NCI-H128 (cell line): Measurements from ENCODE around the gene KIF4A.
"Not testable (repeated sequence)": the region's sequence is repeated elsewhere in the genome, so short reads cannot be mapped to it uniquely, and the experiment has no call there.

ENCODE experiments used
- DNase-seq: peaks from one replicate; lab custom pipeline; 2025; ENCODE audit not compliant: unreplicated experiment; lab: John Stamatoyannopoulos, UW

The KIF4A gene, protein sequence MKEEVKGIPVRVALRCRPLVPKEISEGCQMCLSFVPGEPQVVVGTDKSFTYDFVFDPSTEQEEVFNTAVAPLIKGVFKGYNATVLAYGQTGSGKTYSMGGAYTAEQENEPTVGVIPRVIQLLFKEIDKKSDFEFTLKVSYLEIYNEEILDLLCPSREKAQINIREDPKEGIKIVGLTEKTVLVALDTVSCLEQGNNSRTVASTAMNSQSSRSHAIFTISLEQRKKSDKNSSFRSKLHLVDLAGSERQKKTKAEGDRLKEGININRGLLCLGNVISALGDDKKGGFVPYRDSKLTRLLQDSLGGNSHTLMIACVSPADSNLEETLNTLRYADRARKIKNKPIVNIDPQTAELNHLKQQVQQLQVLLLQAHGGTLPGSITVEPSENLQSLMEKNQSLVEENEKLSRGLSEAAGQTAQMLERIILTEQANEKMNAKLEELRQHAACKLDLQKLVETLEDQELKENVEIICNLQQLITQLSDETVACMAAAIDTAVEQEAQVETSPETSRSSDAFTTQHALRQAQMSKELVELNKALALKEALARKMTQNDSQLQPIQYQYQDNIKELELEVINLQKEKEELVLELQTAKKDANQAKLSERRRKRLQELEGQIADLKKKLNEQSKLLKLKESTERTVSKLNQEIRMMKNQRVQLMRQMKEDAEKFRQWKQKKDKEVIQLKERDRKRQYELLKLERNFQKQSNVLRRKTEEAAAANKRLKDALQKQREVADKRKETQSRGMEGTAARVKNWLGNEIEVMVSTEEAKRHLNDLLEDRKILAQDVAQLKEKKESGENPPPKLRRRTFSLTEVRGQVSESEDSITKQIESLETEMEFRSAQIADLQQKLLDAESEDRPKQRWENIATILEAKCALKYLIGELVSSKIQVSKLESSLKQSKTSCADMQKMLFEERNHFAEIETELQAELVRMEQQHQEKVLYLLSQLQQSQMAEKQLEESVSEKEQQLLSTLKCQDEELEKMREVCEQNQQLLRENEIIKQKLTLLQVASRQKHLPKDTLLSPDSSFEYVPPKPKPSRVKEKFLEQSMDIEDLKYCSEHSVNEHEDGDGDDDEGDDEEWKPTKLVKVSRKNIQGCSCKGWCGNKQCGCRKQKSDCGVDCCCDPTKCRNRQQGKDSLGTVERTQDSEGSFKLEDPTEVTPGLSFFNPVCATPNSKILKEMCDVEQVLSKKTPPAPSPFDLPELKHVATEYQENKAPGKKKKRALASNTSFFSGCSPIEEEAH

DNA sequence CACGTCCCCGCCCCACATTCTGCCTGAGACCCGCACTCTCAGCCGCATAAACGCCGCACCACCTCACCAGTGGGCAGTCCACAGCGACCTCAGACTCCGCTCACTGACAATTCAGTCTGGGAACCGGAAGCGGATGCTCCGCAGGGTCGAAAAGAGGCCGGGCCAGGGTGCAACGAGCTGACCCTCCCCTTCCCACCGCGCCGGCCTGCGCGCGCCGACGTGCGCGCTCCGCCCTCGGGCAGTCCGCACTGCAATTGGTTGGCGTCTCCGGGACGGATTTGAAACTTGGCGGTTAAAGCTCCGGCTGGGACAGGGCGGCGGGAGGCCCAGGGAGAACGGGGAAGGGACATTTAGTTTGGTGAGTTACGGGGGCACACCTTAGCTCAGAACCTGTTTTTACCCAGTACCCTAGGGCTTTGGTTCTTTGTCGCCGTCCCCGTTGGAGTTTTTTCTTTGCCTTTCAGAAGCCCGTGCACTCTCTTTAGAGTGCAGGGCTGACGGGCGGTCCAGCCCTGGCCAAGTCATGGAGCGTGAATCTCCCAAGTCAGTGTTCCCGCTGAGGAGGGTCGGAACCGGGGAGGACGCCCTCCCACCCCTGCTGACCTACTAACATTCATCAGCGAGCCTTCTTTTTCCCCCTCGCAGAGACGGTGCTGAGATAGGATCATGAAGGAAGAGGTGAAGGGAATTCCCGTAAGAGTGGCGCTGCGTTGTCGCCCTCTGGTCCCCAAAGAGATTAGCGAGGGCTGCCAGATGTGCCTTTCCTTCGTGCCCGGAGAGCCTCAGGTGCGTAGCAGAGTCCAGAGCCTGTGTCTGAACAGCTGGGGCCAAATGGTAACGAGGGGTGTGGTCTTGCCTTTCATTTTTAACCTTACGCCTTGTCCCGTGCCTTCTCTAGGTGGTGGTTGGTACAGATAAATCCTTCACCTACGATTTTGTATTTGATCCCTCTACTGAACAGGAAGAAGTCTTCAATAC lies at the start of gene KIF4A, which contains the start of gene PDZD11:
TSS of gene KIF4A (plus strand) at position 312 of the 978 bp plus-strand sequence. CDS start at position 667, 355 bp downstream.
TSS of gene PDZD11 (minus strand) at position 135 of the 978 bp plus-strand sequence. CDS start 586 bp downstream, outside the sequence.
- peak; percentile 39 for DNase-seq

DNA sequence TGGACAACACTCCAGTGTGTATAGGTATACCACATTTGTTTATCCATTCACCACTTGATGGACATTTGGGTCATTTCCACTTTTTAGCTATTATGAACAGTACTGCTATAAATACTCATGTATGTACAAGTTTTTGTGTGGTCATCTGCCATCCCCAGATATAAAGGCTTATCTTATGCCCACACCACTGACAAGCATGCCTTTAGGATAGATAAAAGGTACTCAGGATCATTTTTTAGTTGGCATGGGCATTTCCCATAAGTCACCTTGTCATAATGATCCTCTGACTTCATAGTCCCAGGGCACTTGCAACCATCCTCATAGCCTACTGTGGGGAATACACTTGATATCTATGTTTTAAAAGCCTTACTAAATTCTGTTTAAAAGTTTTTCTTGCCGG lies 49.2 kb upstream of the KIF4A start:
- DNase-seq, result no peak

DNA sequence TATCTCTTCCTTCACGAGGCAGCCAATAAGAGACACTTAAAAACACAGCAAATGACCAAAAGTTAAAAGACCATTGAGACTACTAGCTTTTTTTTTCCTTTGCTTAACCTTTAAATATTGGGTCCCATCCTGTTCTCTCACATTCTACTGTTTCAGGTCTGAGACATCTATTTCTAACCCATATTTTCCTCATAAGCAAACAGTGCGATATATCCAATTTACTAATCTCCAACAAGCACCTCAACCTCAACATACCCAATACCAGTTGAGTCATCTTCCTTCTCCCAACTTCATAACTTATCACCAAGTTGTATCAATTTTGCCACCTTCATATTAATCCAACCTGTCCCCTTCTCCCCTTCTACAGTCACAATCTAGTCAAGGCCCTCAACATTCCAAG lies 48.4 kb upstream of the KIF4A start:
- no peak for DNase-seq

DNA sequence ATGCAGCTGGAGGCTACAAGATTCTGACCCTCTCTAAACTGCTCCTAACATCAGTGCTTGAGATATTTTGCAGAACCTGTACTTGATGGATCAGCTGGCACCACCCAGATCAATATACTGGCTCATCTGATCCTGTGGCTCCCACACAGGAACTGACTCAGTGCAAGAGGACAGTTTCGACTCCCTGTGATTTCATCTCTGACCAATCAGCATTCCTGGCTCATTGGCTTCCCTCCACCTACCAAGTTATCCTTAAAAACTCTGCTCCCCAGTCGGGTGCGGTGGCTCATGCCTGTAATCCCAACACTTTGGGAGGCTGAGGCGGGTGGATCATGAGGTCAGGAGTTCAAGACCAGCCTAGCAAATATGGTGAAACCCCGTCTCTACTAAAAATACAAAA lies 46.3 kb upstream of the KIF4A start:
- not testable (repeated sequence) for DNase-seq

DNA sequence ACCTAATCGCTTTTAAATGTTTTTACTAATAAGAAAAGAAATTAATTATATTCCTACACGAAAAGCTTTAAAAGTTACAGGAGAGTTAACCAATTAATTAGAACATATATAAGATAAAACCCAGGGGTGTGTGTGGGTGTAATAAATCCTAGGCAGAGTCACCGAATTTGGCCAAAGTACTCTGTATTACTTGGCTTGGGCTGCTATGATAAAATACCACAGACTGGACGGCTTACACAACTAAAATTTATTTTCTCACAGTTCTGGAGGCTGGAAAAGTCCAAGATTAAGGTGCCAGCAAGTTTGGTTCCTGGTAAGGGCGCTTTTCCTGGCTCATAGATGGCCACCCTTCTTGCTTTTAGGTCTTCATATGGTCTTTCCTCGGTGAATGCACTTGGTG lies 45.0 kb upstream of the KIF4A start:
- no peak for DNase-seq

DNA sequence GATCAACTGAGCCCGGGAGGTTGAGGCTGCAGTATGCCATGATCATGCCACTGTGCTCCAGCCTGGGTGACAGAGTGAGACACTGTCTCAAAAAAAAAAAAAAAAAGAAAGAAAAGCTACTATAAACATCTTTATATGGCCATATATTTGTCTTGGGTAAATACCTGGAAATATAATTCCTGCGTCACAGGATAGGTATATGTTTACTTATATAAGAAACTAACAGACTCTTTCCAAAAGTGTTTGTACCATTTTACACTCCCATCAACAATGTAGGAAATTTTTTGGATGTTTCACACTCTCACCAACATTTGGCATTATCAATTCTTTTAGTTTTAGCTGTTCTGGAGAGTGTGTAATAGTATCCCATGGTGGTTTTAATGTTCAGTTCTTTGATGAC lies 42.7 kb upstream of the KIF4A start:
- no peak for DNase-seq

DNA sequence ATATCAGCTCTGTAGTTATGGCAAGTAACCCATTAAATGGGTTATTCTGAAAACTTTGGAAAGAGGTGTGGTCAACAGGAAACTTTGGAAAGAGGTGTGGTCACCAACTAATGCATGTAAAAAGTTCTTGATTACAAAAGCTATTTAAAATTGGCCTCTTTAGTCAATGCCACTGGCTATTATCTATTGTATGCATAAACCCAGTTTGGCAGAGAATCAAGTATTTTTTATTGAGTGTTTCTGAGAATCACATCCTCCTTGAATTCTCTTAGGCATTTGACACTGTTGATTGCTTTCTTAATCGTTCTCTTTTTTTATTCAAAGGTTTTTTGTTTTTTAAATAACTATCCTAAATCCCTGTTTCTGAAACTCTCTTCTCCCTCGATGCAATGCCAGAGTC lies 37.4 kb upstream of the KIF4A start:
- DNase-seq, result no peak

DNA sequence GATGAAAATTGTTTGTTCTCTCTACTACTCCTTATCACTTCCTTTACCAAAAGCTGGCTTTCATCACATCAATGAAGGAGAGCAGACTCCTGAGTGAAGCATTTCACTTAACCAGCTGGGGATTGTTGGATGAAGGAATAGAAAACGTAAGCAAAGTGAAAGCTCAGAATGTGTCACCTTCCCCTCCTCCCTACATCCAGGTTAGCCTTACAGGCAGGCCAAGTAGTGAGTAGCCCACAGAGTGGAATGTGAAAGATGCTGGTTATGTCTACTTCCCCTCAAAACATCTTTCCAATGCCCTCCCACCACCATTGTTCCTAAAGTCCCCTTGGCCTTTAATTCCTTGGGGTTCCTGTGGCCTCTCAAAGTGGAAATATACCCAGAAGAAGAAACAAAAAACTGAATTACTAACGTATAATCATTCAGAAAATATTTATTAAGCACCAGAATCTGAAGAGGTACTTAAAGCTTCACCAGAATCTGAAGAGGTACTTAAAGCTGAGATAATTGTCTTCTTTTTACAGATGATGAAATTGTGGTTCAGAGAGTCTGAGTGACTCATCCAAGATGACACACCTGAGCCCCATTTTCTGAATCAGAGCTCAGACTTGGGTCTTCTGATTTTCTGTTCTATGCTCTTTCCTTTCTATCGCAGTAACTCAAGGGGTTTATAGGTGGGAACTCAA lies 36.4 kb upstream of the KIF4A start:
- DNase-seq, result no peak

DNA sequence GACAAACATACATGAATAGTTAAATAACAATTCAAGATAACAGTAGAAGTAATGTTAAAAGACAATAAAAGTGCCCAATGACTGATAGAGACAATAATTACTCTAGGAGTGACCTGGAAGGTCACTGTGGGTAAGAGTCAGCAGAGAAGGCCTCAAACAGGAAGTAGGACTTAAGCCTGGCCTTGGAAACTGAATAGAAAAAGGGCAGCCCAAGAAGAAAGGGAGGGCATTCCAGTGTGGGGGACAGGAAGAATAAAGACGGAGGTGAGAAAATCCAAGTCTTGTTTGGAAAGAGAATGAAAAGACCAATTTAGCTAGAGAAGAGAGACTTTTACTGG lies 35.9 kb upstream of the KIF4A start:
- no peak for DNase-seq

DNA sequence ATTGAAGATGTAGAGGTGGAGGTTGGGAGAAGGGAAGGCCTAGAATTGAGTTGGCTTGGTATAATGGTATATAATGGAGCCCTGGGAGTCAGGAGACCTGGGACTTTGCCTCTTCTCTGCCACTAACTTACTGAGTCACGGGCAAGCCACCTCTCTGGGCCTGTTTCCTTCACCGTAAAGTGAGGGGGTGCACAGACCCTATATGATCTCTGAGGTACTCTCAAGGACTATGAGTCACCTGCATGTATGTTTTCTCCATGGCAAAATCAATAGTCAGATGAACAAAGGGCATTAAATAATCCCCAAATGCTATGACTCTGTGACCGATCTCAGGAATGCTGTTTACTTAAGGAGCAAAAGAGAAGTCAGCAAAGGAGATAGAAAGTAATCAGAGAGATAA lies 35.0 kb upstream of the KIF4A start:
- no peak for DNase-seq

DNA sequence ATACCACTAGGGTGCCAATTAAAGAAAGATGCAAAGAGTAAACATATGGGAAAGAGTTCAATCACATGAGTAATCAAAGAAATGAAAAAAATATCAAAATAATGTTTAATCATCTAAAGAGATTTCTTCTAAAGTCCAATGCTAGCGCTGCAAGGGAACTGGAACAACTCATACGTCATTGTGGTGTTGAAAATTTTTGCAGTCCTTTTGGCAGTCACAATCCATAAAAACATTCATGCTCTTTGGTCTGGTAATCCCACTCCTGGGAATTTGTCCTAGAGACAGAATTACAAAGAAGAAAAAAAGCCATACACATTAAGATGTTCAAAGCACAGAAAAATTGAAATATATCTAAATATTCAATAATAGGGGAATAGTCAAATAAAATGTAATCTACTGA lies 34.5 kb upstream of the KIF4A start:
- no peak for DNase-seq

DNA sequence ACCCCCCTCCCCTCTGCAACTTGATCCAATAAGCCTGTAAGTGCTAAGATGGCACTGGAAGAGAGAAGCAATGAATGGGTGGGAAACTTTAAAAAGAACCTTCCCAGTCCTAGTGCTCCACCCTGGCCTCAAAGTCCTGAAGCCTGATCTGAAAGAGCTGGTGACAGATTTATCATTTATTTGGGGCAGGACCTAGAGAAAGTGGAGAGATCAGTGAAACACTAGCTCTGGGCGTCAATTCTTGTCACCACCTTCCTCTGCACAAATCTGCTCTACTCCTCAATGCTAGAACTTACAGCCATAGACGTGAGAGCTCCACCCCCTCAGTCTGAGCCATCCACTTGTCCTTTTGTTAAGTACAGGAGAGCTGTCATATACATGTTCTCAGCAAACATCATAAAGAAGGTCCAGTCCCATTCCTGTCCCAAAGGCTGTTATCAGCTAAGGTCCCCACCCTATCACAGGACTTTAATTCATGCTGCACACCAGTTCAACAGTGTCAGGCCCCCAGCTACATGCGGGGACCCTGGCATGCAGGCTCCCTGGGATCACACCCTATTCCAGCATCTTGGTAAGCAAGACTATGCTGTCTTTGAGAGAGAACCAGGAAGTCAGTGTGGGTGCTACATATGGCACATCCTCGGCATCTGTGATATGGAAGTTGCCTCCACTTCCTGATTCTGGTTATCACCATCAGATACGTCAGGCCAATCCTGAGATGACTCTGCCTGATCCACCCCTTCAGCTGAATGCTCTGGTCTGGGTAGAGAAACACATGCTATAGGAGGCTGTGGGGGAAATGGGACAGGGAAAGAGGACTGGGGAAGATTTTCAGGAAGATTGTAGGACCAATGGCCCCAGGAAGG lies 32.2 kb upstream of the KIF4A start:
- no peak for DNase-seq

DNA sequence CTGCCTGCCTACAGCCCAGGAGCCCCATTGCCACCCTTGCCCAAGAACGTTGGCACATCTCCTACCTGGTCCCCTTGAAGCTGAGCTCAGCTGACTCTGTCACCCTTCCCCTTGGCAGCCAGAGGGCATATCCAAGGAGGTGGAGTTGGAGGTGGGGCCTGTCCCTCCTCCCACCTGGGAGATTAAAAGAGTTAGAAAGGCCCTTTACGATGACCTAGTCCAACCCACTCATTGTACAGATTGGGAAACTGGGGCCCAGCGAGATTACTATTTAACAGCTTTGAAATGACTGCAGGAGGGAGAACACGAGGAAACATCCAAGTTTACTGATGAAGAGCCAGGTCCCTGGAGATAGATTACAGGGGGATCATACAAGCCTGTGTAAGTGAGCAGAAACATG lies 29.8 kb upstream of the KIF4A start, which contains the start of gene P2RY4:
TSS of gene P2RY4 (minus strand) at position 101 of the 400 bp plus-strand sequence. CDS start 580 bp downstream, outside the sequence.
- no peak for DNase-seq

DNA sequence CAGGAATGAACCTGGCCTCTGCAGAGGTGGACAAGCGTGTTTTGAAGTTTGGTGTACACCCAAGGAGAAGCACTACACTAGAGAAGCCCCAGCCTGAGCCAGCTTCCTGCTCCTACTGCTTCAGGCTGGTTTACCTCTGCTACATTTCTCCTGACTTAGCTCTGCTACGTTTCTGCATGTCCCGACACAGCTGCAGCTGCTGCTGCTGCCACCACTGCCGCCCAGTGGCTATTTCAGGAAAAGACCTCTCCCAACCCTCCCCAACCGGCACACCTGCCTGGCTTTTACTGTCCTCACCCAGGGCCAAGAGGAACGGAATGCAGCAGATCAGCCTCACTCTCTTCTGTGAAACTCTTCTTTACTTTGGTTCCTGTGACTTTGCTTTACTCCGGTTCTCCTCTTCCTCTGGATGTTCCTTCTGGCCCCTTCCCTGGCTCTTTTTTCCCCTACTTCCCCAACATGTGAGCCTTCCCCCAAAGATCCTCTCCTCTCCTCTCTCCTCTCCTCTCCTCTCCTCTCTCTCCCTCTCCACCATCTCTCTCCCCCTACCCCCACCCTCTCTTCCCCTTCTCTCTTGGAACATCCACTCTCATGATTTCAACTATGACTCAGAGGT lies 26.8 kb upstream of the KIF4A start:
- no peak for DNase-seq

DNA sequence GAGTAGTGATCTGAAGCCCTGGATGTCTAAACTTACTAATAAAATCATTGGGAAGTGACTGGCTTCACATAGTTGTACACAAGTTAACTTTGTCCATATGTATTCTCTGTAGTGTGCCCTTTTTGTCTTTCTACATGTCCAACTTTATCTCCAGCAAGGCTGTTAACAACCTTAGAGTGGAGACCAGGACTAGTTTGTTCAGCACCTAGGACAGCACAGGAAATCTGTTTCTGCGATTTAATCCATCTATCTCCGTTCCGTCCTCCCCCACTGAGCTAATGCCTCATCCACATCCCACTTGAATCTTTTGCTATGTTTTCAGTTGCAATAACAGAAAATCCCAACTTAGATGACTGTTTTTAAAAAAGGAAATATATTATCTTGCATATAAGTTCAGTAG lies 25.1 kb upstream of the KIF4A start:
- DNase-seq, result no peak

DNA sequence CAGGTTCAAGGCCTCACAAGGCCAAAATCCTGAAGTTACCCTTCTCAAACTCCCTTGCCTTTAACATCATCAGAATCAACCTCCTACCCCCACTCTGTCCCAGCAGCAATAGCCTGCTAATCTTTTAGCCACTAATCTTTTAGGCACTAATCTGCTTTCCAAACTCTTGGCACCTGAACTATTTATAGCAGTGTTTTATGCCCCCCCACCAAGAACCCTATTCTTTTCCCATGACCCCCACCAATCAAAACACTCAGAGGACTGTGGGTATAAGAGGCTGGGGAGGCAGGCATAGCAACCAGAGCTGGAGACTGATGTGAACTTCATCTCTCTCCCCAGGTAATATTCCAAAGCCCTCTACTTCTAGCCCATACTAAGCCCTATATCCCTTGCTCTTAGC lies 21.9 kb upstream of the KIF4A start, which contains the start of gene ARR3:
TSS of gene ARR3 (plus strand) at position 301 of the 400 bp plus-strand sequence. CDS start 1,052 bp downstream, outside the sequence.
- DNase-seq, result no peak

DNA sequence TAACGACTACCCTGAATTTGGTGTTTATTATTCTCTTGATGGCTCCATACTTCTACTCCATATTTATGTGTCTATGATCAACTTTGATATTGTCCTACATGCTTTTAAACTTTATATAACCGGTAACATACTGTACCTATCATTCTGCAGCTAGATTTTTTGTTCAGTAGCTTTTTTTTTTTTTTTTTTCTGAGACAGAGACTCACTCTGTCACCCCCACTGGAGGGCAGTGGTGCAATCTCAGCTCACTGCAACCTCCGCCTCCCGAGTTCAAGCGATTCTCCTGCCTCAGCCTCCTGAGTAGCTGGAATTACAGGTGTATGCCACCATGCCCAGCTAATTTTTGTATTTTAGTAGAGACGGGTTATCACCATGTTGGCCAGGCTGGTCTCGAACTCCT lies 15.9 kb upstream of the KIF4A start:
- DNase-seq, result not testable (repeated sequence)

DNA sequence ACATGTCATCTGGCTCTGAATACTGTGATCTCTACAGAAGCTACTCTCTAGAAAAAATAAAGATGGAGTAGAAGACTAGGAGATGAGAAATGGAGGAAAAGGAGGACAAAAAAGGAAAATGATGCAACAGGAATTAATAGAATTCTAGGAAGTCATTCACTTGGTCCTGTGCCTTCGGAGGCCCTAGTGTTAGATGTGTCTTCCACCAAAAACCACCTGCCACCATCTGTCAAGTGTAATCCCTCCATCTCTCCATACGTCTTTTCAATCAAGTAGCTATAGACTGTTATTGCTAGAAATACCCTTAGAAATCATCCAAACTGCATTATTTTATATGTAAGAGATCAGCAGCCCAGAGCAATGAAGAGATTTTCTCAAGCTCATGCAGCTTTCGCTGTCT lies 10.8 kb upstream of the KIF4A start:
- DNase-seq, result no peak
